ENCODE results near the gene MRPS18A.
A peak's percentile ranks its signal among the peaks of the same experiment; 100 is the strongest.
"Not testable (repeated sequence)": the region's sequence is repeated elsewhere in the genome, so short reads cannot be mapped to it uniquely, and the experiment has no call there.

Gene MRPS18A

DNA sequence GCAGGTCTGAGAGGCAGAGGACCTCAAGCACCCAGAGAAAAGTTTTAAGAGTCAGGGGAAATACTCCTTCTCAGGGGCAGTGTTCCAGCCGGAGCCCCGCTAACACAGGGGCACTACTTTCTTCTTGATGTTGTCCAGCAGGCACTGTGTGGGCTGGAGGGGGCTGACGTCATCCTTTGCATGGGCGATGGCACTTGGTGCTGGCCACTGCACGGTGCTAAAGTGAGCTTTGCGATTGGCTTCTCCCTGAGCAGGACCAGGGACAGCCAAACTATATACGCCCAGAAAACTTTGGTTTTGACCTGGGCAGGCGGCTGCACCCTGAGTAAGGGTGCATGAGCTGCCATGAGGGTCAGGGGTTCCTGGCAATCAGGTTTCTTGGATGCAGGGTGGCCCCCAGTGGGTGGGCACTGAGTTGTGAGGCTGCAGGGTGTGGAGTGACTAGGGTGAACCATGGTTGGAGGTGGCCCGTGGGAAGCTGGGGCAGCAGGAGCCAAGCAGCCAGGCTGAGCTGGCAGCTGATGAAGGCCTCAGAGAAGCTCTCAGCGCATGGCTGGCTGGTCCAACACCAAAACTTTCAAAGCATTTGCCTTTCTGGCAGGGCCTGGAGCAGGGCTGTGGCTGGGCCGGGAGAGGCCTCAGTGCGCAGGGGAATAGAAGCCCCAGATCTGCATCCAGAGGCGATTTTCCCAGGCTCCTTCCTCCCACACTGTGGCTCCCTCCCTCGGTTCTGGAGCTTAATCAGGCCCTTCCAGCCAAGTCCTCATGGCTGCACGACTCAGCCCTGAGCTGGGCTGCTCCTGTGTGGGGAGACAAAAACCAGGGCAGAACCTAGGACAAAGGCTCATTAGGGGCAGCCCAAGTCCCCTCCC is 18.3 kb downstream of the MRPS18A start:
- no peak for DNase-seq

GRCh38 chr6:43668151-43669028 is 19.2 kb downstream of the MRPS18A start:
- DNase-seq = no peak

- peak; percentile 28 for DNase-seq
These were observed 20.1 kb downstream of the MRPS18A start for GRCh38 chr6:43667245-43668150.

DNA sequence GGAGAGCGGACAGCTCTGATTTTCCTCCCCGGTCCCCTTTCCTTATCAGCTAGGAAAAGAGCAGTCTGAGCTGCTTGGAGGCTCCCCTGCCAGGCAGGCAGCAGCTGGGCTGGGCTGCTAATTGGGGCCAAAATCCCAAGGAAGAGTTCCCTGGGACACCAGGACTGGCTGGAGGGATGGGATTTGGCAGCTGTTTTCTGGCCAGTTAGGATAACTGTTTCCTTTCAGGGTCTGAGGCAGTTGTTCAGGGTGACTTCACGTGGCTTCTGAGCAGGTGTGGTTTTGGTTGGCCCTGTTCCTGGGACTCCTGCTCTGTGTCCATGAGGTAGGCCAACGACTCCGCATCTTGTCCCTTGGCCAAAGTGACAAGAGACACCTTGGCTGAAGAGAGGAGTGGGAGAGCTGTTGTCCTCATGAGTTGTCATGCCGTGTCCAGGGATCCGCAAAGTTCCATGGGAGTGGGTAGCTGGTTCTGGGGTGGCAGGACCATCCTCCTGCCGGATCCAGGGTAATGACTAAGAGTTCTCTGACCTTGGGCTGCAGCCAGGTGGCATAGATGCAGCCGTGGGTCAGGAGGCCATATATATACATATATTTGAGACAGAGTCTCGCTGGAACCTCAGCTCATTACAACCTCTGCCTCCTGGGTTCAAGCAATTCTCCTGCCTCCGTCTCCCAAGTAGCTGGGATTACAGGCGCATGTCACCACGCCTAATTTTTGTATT is 21.2 kb downstream of the MRPS18A start:
- no peak for DNase-seq

DNA sequence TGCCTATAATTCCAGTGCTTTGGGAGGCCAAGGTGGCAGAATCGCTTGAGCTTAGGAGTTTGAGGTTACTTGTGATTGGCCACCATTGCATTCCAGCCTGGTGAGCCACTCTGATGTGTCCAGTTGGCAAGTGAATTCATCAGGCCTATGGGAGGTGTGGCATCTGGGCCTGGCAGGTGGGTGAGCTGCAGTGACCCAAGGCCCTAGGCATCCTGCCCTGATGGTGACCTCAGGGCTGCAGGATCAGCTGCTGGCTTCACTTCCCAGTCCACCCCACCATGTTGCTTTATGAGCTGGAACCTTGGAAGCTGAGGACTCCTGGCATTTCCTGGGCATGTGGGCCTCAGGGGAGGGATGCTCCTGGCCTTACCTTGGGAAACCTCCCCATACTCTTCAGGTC is 22.2 kb downstream of the MRPS18A start:
- no peak for DNase-seq

DNA sequence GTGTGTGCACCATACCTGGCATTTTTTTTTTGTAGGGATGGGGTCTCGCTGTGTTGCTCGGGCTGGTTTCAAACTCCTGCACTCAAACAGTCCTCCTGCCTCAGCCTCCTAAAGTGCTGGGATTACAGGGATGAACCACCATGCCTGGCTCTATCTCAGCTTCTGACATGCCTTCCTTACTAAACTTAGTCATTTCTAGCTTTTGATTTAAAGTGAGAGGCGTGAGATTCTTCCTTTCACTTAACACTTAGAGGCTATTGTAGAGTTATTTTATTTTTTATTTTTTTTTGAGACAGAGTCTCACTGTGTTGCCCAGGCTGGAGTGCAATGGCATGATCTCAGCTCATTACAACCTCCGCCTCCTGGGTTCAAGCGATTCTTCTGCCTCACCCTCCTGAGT is 24.6 kb downstream of the MRPS18A start:
- DNase-seq = not testable (repeated sequence)

DNA sequence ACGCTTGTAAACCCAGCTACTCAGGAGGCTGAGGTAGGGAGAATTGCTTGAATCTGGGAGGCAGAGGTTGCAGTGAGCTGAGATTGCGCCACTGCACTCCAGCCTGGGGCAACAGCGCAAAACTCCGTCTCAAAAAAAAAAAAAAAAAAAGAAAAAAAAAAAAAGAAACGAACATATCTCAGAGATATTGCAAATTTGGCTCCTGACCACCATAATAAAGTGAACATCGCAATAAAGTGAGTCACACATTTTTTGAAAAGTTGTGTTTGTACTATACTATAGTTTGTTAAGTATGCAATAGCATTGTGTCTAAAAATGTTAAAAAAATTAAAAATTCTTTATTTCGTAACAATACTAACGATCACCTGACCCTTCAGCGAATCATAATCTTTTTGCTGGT is 29.4 kb downstream of the MRPS18A start:
- no peak for DNase-seq

GRCh38 chr6:43657221-43657802 is 30.3 kb downstream of the MRPS18A start:
- no peak for DNase-seq

- not testable (repeated sequence) for DNase-seq
These were observed 34.8 kb downstream of the MRPS18A start for GRCh38 chr6:43652822-43653221.

DNA sequence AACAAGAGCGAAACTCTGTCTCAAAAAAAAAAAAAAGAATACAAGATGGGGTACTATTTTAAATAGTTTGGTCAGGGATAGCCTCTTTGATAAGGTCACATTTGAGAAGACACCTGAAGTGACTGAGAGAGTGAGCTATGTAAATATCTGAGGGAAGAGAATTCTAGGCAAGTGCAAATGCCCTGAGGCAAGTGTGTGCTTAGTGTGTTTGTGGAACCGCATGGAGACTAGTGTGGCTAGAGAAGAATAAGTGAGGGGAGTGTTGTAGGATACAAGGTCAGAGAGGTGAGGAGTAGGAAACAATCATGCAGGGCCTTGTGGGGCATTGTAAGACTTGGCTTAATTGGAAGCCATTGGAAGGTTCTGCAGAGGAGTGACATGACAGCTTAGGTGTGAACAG is 39.3 kb downstream of the MRPS18A start:
- no peak for DNase-seq

GRCh38 chr6:43647613-43648012 is 40.0 kb downstream of the MRPS18A start:
- DNase-seq = no peak

DNA sequence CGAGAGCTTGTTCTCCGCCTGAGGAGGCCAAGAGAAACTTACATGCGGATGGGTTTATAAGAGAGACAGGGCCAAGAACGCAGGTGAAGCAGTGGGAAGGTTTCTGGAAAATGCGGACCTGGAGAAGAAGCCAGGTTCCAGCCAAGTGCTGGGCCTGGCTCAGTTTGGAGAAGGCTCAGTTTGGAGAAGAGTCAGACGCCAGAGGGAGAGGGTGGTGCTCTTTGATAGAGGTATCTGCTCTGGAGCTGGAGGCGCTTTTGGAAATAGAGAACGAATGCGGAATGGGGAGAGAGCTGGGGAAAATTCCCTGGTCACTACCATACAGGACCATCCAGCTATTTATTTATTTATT is 42.0 kb downstream of the MRPS18A start:
- no peak for DNase-seq

GRCh38 chr6:43644940-43645612 is 42.5 kb downstream of the MRPS18A start, which contains the start of gene RSPH9:
TSS of gene RSPH9 (plus strand) at chr6:43645036. CDS start at chr6:43645099, 63 bp downstream.
- DNase-seq = no peak

DNA sequence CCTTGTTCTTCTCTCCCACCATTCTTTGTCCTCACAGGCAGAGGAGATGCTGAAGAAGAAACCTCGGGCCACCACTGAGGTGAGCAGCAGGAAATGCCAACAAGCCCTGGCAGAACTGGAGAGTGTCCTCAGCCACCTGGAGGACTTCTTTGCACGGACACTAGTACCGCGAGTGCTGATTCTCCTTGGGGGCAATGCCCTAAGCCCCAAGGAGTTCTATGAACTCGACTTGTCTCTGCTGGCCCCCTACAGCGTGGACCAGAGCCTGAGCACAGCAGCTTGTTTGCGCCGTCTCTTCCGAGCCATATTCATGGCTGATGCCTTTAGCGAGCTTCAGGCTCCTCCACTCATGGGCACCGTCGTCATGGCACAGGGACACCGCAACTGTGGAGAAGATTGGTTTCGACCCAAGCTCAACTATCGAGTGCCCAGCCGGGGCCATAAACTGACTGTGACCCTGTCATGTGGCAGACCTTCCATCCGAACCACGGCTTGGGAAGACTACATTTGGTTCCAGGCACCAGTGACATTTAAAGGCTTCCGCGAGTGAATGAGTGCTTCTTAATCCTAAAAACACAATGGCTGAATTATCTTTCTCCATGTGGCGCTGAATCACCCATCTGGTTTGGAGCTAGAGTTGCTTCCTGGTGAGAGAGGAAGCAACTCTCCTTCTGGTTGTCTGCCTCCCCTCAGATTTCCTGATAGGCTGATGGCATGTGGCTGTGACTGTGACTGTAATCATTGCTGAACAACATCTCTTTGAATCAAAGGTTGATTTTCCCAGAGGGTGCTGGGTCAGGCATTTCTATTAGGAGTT is 47.4 kb downstream of the MRPS18A start:
- DNase-seq = no peak

- no peak for DNase-seq
These were observed 51.3 kb downstream of the MRPS18A start for GRCh38 chr6:43636308-43636659.

- DNase-seq = peak; percentile 17
These were observed 51.9 kb downstream of the MRPS18A start, which contains the start of gene MAD2L1BP for GRCh38 chr6:43635387-43636307. TSS of gene MAD2L1BP (plus strand) at chr6:43635840. CDS start at chr6:43635876, 36 bp downstream.

DNA sequence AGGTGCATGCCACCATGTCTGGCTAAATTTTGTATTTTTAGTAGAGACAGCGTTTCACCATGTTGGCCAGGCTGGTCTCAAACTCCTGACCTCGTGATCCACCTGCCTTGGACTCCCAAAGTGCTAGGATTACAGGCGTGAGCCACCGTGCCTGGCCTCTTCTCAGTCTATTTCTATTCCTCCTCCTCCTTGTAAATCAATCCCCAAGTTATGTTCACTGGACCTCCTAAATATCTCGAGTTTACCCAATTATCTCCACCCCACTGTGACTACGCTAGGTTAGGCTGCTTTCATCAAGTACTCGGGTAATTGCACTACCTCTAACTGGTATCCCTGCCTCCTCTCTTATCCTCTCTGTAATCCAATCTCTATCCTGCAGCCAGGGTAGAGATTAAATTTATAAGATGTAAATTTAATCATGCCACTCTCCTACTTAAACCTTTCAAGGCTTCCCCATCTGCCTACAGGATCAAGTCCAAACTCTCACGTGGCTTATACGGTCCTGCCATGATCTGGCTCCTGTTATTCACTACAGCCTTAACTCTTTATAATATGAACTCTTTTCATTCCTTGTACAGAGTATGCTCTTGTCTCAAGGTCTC is 52.8 kb downstream of the MRPS18A start:
- no peak for DNase-seq

DNA sequence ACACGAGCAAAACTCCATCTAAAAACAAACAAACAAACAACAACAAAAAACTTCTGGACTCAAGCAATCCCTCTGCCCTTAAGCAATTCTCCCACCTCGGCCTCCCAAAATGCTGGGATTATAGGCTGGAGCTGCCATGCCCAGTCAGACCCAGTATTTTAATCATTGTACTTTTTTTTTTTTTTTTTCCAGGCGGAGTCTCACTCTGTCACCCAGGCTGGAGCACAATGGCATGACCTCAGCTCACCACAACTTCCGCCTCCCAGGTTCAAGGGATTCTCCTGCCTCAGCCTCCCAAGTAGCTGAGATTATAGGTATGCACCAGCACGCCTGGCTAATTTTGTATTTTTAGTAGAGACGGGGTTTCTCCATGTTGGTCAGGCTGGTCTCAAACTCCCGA is 54.6 kb downstream of the MRPS18A start:
- DNase-seq = not testable (repeated sequence)

Measured in GOT3 (cell line).